GM12865 (cell line): ENCODE measurements around the gene KLHL10.

Experiments used
- DNase-seq: peaks from one replicate; pipeline ENCODE4 v3.0.0; 2010; ENCODE audit warnings: low read depth
- H3K4me3 ChIP-seq: 2 replicates; pipeline ENCODE4 v1.5.1; 2011; ENCODE audit warnings: mild to moderate bottlenecking, low read depth, low read length, control low read depth
- TF ChIP-seq, protein P1 (sequence below): IDR thresholded peaks from 2 replicates; pipeline ENCODE4 v1.5.1; 2011; ENCODE audit warnings: low read length, control low read depth, low read depth, inconsistent platforms; ENCODE audit not compliant: insufficient read depth; ENCODE audit errors: missing control alignments

KLHL10 gene

DNA sequence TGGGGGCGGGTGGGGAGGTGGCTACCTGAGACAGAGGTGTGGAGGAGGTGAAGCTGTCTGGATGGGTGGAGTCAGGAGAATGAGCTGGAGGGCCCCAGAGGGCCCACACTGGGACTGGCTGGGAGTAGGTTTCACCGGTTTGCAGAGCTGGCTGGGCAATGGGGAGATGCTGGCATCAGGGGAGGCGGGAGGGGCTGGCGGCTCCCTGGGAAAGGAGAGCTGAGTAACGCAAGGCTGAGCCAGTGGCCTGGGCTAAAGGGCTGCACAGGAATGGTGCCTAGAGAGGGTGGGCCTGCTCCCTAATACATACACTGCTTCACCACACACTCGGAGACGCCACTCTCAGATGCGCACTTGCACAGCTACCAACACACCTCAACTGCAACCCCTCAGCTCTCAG, 38.3 kb upstream of the KLHL10 start:
- DNase-seq: no peak
- TF ChIP-seq, protein P1, sequence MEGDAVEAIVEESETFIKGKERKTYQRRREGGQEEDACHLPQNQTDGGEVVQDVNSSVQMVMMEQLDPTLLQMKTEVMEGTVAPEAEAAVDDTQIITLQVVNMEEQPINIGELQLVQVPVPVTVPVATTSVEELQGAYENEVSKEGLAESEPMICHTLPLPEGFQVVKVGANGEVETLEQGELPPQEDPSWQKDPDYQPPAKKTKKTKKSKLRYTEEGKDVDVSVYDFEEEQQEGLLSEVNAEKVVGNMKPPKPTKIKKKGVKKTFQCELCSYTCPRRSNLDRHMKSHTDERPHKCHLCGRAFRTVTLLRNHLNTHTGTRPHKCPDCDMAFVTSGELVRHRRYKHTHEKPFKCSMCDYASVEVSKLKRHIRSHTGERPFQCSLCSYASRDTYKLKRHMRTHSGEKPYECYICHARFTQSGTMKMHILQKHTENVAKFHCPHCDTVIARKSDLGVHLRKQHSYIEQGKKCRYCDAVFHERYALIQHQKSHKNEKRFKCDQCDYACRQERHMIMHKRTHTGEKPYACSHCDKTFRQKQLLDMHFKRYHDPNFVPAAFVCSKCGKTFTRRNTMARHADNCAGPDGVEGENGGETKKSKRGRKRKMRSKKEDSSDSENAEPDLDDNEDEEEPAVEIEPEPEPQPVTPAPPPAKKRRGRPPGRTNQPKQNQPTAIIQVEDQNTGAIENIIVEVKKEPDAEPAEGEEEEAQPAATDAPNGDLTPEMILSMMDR: no peak
- no peak overlapping the region for H3K4me3 ChIP-seq

DNA sequence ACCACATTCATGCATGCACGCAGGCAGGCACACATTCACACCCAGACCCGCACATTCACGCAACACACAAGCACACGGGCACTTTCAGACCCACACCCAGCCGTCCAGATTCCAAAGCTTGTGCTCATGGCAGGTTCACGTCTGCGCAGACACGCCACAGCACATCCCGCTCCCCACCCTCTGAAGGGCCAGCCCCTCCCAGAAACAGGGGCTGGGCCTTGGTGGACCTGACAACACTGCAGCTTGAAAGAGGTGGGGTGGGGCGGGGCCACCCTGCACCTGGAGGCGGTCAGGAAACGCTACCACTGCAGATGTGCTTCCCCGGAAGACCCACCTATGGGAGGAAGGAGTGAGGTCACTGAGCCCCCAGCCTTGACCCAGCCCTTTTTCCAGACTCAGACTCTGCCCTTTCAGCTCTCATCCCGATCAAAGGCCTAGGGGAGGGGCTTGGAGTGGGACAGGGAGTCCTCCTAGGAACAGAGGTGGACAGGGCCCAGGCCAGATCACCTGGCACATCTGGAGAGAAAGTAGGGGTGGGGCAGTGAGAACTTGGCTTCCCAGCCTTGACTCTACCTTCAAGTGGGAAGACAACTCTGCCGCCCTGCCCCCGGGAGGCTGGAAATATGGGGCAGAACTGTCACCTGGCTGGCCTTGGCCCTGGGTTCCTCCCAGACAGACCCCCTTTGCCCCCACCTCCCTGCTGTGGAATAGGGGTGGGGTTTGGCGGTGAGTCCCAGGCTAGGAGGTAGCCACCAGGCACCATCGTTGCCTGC, 36.8 kb upstream of the KLHL10 start:
- no peak overlapping the region for H3K4me3 ChIP-seq
- TF ChIP-seq, protein P1: no peak
- DNase-seq: peak; percentile 31

DNA sequence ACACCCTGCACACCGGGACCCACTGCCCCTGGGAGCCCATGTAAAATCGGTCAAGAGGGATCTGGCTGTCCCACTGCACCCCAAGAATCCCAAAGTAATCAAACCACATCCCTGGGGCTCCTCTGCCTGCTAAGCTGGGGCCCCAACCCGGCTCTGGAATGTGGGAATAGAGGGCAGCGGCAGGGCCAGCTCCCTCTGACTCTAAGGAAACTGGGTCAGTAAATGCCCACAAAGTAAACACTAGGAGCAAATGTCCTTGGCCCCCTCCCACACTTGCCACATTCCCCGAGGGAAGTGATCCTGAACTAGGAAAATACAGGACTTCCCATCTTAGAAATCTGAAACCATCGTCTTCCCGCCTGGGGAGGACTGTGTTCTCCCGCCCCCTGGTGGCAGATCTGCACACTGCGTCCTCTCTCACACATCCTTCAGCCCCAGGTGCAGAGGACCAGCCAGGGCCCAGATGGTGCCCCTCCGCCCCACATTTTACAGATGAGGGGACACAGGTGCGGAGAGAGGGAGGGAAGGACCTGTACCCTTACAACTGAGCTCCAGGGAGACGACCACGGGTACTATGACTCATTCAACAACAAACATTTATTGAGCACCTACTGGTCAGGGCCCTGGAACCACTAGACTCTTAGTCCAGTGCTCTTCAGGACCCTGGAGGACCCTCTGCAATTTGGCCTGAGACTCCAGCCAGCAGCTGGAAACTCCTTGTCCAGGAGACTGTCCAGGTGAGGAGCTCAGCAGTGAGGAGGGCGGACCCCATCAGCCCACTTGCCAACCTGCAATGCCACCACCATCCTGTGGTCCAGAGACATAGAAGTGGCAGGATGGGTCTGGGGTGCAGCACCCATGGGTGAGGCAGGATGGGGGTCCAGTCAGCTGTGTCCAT, 36.0 kb upstream of the KLHL10 start:
- no peak overlapping the region for H3K4me3 ChIP-seq
- DNase-seq: peak; percentile 78
- TF ChIP-seq, protein P1: peak; percentile 98

DNA sequence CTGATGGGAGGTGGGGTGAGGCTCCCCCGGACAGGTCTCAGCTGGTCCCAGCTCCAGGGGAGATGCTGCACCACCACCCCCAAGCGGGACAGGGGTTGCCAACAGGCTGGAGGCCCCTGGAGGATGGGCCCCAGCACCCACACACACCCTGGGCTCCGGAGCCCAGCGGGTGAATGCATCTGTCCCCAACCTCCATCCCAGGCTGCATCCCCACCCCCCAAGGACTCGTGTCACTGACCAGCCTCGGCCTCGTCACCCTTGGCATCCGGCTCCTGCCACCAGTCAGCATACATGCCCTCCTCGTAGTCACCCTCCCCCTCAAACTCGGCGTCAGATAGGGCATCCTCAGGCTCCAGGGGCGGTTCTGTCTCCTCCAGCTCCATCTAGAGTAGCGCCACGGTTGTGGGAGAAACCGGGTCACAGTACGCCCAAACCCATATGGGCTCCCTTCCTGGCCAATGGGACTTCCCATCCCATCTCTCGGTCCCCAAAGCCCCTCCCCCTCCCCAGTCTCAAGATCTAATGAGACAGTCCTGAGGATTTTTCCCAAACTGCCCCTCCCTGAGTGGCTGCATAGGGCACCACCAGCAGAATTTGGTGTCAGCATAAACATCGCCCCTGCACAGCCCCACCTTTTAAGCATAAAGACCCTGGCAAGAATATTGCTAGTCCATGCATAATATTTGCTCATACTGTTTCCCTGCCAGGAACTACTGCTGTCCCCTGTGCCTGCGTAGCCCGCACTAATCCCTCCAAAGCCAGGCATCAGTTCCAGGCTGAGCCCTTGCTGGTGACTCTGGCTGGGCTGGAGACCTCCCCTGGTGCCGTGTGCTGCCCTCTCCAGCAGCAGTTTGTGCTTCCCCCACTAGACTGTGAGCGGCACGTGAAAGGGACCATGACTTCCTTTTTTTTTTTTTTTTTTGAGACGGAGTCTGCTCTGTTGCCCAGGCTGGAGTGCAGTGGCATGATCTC, 34.3 kb upstream of the KLHL10 start:
- no peak for DNase-seq
- H3K4me3 ChIP-seq: no peak overlapping the region
- TF ChIP-seq, protein P1: no peak

DNA sequence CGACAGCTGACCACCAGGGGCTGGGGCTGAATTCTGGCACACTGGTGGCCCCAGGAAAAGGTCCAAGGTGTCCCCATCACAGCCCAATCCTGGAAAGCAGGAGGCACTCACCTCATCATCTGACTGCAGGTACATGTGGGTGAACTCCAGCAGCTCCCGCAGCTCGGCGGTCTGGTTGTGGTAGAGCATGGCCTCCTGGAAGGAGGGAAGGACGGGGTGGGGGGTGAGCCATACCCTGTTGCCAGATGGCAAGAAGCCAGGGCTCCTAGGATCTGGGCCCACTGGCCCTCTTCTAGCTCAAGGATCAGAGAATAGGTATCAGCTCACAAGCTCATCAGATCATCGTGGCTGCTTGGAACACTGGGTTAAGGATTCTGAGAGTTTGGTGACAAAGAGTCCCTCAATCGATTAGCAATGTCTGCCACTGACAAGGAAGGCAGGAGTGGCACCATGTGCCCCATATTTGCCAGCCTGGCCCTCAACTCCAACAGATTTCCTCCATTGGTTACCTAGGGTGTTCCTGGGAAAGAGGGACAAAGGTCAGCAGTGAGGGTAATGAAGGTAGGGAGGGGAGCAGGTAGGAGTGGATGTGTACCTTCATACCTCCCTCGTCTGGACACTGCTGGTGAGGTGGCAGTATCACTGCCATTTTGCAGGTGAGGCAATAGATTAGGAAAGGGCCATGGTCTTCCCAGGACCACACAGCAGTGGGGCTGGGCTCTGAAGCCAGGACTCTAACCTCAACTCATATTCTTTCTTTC, 30.8 kb upstream of the KLHL10 start:
- no peak for DNase-seq
- H3K4me3 ChIP-seq: no peak overlapping the region
- TF ChIP-seq, protein P1: no peak
